ENCODE measurements around the gene HS2ST1. TPM values are rescaled to one million over a fixed set of nuclear protein-coding genes. Genes with fewer than 3 reads are reported as not detected.
"Not testable (repeated sequence)": the region's sequence is repeated elsewhere in the genome, so short reads cannot be mapped to it uniquely, and the experiment has no call there.

The HS2ST1 gene
- 10 to 100 TPM in 7 of 9 donors, 1 to 10 TPM in 2; 6.5 to 20.3 (median 14.0) TPM for total RNA-seq
- polyA plus RNA-seq = 10 to 100 TPM in 1 of 2 donors, 1 to 10 TPM in 1; 3.4 to 11.0 TPM
- long read RNA-seq, donor 1, full-length matches to known transcripts = 3 of 5 reads
- long read RNA-seq, donor 1, partial matches to known transcripts = 0 of 5 reads
- long read RNA-seq, donor 1, other reads (novel, unspliced or antisense) = 2 of 5 reads
- long read RNA-seq, donor 2, full-length matches to known transcripts = 8 of 9 reads
- long read RNA-seq, donor 2, partial matches to known transcripts = 0 of 9 reads
- long read RNA-seq, donor 2, other reads (novel, unspliced or antisense) = 1 of 9 reads
- long read RNA-seq, donor 3, full-length matches to known transcripts = 14 of 15 reads
- long read RNA-seq, donor 3, partial matches to known transcripts = 0 of 15 reads
- long read RNA-seq, donor 3, other reads (novel, unspliced or antisense) = 1 of 15 reads

DNA sequence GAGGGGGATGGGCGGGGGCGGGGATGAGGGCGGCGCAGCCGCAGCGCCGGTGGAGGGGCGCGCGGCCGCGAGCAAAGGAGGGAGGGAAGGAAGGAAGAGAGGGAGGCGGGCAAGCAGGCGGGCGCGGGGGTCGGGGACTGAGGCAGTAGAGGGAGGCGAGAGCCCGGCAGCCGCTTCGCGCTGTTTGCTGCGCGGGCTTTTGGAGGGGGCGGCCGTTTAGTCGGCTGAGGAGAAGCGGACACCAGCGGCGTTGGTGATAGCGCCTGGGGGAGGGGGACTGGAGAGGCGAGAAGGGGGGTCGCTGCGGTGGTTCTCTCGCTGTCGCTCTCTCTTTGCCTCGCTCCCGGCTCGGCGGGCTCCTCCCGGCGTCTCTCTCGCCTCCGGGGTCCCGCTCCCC, at the start of gene HS2ST1:
Gene HS2ST1 (plus strand): TSS at position 35 of the 397 bp plus-strand sequence.
- TF ChIP-seq, protein P1, sequence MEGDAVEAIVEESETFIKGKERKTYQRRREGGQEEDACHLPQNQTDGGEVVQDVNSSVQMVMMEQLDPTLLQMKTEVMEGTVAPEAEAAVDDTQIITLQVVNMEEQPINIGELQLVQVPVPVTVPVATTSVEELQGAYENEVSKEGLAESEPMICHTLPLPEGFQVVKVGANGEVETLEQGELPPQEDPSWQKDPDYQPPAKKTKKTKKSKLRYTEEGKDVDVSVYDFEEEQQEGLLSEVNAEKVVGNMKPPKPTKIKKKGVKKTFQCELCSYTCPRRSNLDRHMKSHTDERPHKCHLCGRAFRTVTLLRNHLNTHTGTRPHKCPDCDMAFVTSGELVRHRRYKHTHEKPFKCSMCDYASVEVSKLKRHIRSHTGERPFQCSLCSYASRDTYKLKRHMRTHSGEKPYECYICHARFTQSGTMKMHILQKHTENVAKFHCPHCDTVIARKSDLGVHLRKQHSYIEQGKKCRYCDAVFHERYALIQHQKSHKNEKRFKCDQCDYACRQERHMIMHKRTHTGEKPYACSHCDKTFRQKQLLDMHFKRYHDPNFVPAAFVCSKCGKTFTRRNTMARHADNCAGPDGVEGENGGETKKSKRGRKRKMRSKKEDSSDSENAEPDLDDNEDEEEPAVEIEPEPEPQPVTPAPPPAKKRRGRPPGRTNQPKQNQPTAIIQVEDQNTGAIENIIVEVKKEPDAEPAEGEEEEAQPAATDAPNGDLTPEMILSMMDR (IDR thresholded peaks at IDR 0.05) = no peak
- no peak for TF ChIP-seq POLR2A (IDR thresholded peaks at IDR 0.05)
- Histone ChIP-seq H3K9me3 (no peaks in the 10 kb centered on the region), H3K36me3 (peaks cover 0 to 8% (median 3%) of the 10 kb centered on the region in 9 donors), H3K27me3 (no peaks in the 10 kb centered on the region), H3K4me3 (peak within 1 kb of the TSS; percentile 60 to 95 (median 86)), H3K4me1 (peaks cover 3 to 38% (median 26%) of the 10 kb centered on the region in 12 donors), H3K27ac (peak within 1 kb of the TSS; percentile 88 to 98 (median 96))
- ATAC-seq (no peak), DNase-seq (no peak)
- intact Hi-C loops (cut with DNase I) = loop anchor here in 7 of 10 donors (1.0 to 10.0 kb wide), 5 partner anchors 50 to 420 kb away; partner anchors contain the start of gene SH3GLB1 (in 7 of the 7)
- 0 to 1% (median 1%) methylated on average over 35 to 45 of the region's 45 CpGs for WGBS, 4 donors

DNA sequence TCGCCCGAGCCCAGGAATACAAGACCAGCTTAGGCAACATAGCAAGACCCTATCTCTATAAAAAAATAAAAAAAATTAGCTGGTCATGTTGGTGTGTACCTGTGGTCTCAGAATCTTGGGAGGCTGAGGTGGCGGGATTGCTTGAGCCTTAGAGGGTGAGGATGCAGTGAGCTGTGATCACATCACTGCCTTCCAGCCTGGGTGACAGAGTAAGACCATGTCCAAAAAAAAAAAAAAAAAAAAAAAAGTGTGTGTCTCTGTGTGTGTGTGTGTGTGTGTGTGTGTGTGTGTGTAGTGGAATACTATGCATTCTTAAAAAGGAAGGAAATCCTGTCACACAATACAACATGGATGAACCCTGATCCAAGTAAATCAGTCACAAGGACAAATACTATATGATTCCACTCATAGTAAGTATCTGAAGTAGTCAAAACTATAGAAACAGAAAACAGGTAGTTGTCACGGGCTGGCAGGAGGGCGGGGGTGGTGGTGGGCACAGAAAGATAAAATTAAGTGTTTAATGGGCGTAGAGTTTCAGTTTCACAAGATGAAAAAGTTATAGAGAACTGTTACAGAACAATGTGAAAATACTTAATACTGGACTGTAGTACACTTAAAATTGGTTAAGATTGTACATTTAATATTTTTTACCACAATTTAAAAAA, 48.3 kb upstream of the HS2ST1 start:
- peaks cover 0 to 20% (median 5%) of the 10 kb centered on the region in 9 donors for H3K36me3 ChIP-seq
- H3K27ac ChIP-seq = no peak overlapping the region
- intact Hi-C loops (cut with DNase I) = loop anchor here in 1 of 10 donors (10.0 kb wide), 1 partner anchor 49 kb away; the partner anchor contains the start of genes HS2ST1 and SELENOF
- TF ChIP-seq, protein P1 (IDR thresholded peaks at IDR 0.05) = no peak
- no peak for TF ChIP-seq POLR2A (IDR thresholded peaks at IDR 0.05)
- WGBS, 4 donors = 80 to 96% (median 95%) methylated on average over 6 of the region's 6 CpGs
- DNase-seq (no peak), ATAC-seq (no peak)
- H3K4me3 ChIP-seq = no peak overlapping the region
- H3K9me3 ChIP-seq = no peaks in the 10 kb centered on the region
- H3K4me1 ChIP-seq = peaks cover 0 to 17% (median 0%) of the 10 kb centered on the region in 12 donors
- no peaks in the 10 kb centered on the region for H3K27me3 ChIP-seq

DNA sequence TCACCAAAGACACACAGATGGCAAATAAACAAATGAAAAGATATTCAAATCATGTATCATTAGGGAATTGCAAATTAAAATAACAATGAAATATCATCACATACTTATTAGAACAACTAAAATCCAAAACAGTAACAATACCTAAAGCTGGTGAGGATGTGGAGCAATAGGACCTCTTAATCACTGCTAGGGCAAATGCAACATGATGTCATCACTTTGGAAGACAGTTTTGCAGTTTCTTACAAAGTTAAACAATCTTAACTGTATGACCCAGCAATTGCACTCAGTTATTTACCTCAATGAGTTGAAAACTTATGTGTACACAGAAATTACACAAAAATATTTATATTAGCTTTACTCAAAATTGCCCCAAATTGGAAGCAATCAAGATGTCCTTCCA, 47.8 kb upstream of the HS2ST1 start:
- H3K36me3 ChIP-seq = peaks cover 0 to 18% (median 3%) of the 10 kb centered on the region in 9 donors
- H3K27ac ChIP-seq = no peak overlapping the region
- H3K9me3 ChIP-seq = no peaks in the 10 kb centered on the region
- peaks cover 0 to 17% (median 0%) of the 10 kb centered on the region in 12 donors for H3K4me1 ChIP-seq
- TF ChIP-seq POLR2A (IDR thresholded peaks at IDR 0.05) = no peak
- TF ChIP-seq, protein P1 (IDR thresholded peaks at IDR 0.05) = no peak
- DNase-seq (no peak), ATAC-seq (no peak)
- intact Hi-C loops (cut with DNase I) = loop anchor here in 1 of 10 donors (10.0 kb wide), 1 partner anchor 48 kb away; the partner anchor contains the start of genes HS2ST1 and SELENOF
- H3K27me3 ChIP-seq = no peaks in the 10 kb centered on the region
- H3K4me3 ChIP-seq = no peak overlapping the region

GRCh38 chr1:86867278-86867677, 47.2 kb upstream of the HS2ST1 start:
- intact Hi-C loops (cut with DNase I) = loop anchor here in 1 of 10 donors (10.0 kb wide), 1 partner anchor 48 kb away; the partner anchor contains the start of genes HS2ST1 and SELENOF
- peaks cover 0 to 17% (median 0%) of the 10 kb centered on the region in 12 donors for H3K4me1 ChIP-seq
- WGBS, 4 donors = 96 to 98% (median 97%) methylated on average over 4 of the region's 4 CpGs
- DNase-seq, H3K27me3 ChIP-seq, ATAC-seq, H3K27ac ChIP-seq, H3K4me3 ChIP-seq, H3K9me3 ChIP-seq: not testable (repeated sequence)
- peaks cover 0 to 12% (median 2%) of the 10 kb centered on the region in 9 donors for H3K36me3 ChIP-seq
